K562 (cell line): ENCODE data around the gene RING1. TPM values are rescaled to one million over a fixed set of nuclear protein-coding genes. Genes with fewer than 3 reads are reported as not detected.
A peak's percentile ranks its signal among the peaks of the same experiment; 100 is the strongest.

Source experiments
- ATAC-seq: fragments of 200-7000 bp; cut with Tn5 transposase; 3 replicates; pipeline ENCODE4 v1.9.1; 2020; ENCODE audit warnings: moderate library complexity
- BruUV-seq: library from RNA; stranded (reverse); fragments of 400-500 nt; replicated peaks from 2 replicates; lab custom pipeline; 2021; lab: Mats Ljungman, UMichigan
- CTCF ChIA-PET: fragments of 300-600 bp; formaldehyde crosslinking; extraction: SDS; loops from one replicate; lab custom pipeline; 2021; ENCODE audit warnings: low intra/inter-chr PET ratio; lab: Yijun Ruan, JAX
- POLR2A ChIA-PET: fragments of 300-600, 350-650 bp; sonication (Branson Sonifier 250); formaldehyde crosslinking; extraction: SDS; loops from one replicate; lab custom pipeline; 2021; ENCODE audit warnings: antibody characterized with exemption, inconsistent platforms; lab: Yijun Ruan, JAX
- DNase-seq, 4 experiments: peaks; one replicate each; pipeline versions ENCODE4 v3.0.0 to v3.0.0-alpha.2; 2011 to 2018; ENCODE audit warnings: low spot score in 3 of 4, mixed read lengths in 3 of 4; ENCODE audit errors: extremely low read depth in 1 of 4
- FAIRE-seq: peaks from 2 replicates; lab custom pipeline; 2011; peaks lifted over from hg19 to GRCh38; lab: Jason Lieb, UNC
- H2AFZ ChIP-seq: 2 replicates; pipeline ENCODE4 v1.6.0; 2011; ENCODE audit warnings: low read depth, low read length, control low read depth, inconsistent platforms
- H3K27ac ChIP-seq: fragments of 200-600 bp; 3 replicates; pipeline ENCODE4 v1.8.0; 2011; ENCODE audit warnings: low read depth, mild to moderate bottlenecking, control low read depth, inconsistent platforms, low read length, moderate library complexity, mixed read lengths; ENCODE audit errors: extremely low read depth
- H3K27me3 ChIP-seq, 2 experiments: fragments of 300-600 bp in 1 of 2; 2 replicates in 1 of 2; 3 replicates in 1 of 2; pipeline versions ENCODE4 v1.6.0 to v1.8.0; 2011; ENCODE audit warnings: inconsistent platforms in 2 of 2, low read length in 2 of 2, mild to moderate bottlenecking in 1 of 2, mixed read lengths in 1 of 2, moderate library complexity in 1 of 2; ENCODE audit not compliant: control insufficient read depth in 2 of 2, insufficient read depth in 2 of 2
- H3K36me3 ChIP-seq: fragments of 300-600 bp; 3 replicates; pipeline ENCODE4 v1.8.0; 2011; ENCODE audit warnings: mild to moderate bottlenecking, low read length, inconsistent platforms; ENCODE audit not compliant: control insufficient read depth, insufficient read depth
- H3K4me1 ChIP-seq, 2 experiments: fragments of 200-600 bp in 1 of 2; replicated peaks in 1 of 2; 2 replicates in 1 of 2; 3 replicates in 1 of 2; pipeline versions ENCODE4 v1.5.1 to v1.8.0; 2011; ENCODE audit warnings: inconsistent platforms in 2 of 2, low read length in 2 of 2, mild to moderate bottlenecking in 1 of 2, mixed read lengths in 1 of 2, moderate library complexity in 1 of 2; ENCODE audit not compliant: control insufficient read depth in 2 of 2, insufficient read depth in 2 of 2
- H3K4me2 ChIP-seq: 2 replicates; pipeline ENCODE4 v1.6.1; 2011; ENCODE audit warnings: low read length, control low read depth, inconsistent platforms, mixed read lengths; ENCODE audit not compliant: insufficient read depth
- H3K4me3 ChIP-seq: fragments of 200-600 bp; sonication (generic), shearing (Covaris generic); 2 replicates; pipeline ENCODE4 v1.5.1; 2016; ENCODE audit warnings: control low read depth, inconsistent platforms
- H3K79me2 ChIP-seq: fragments of 200-600 bp; 3 replicates; pipeline ENCODE4 v1.8.0; 2011; ENCODE audit warnings: low read length, inconsistent platforms; ENCODE audit not compliant: control insufficient read depth, insufficient read depth
- H3K9ac ChIP-seq, 2 experiments: 2 replicates each; pipeline versions ENCODE4 v1.6.0 to v1.6.1; 2011; ENCODE audit warnings: low read depth in 2 of 2, low read length in 2 of 2, control low read depth in 1 of 2, inconsistent platforms in 1 of 2, mild to moderate bottlenecking in 1 of 2, mixed read lengths in 1 of 2; ENCODE audit not compliant: insufficient read depth in 1 of 2
- H3K9me1 ChIP-seq: one replicate; pipeline ENCODE4 v1.6.0; 2011; ENCODE audit warnings: inconsistent platforms, mild to moderate bottlenecking, low read length, moderate library complexity; ENCODE audit not compliant: control insufficient read depth, insufficient read depth
- H3K9me3 ChIP-seq: replicated peaks from 2 replicates; pipeline ENCODE4 v1.5.1; 2011; ENCODE audit warnings: low read depth, low read length, inconsistent platforms; ENCODE audit not compliant: control insufficient read depth, insufficient read depth
- H4K20me1 ChIP-seq: replicated peaks from 2 replicates; pipeline ENCODE4 v1.6.1; 2011; ENCODE audit warnings: low read length, inconsistent platforms, mixed read lengths; ENCODE audit not compliant: control insufficient read depth, insufficient read depth
- CAMTA2 ChIP-seq: fragments of 250-450 bp; sonication (Bioruptor Pico); conservative IDR thresholded peaks from 2 replicates; pipeline ENCODE4 v1.5.1; 2022
- CBX8 ChIP-seq: fragments of 200-600 bp; sonication (generic); IDR thresholded peaks from 2 replicates; pipeline ENCODE4 v1.6.1; 2012; ENCODE audit warnings: borderline replicate concordance, mixed run types, low read depth, mild to moderate bottlenecking, moderate library complexity, mixed read lengths, low read length, control low read depth, inconsistent platforms; ENCODE audit not compliant: poor library complexity, severe bottlenecking; ENCODE audit errors: extremely low read depth
- DNMT1 ChIP-seq: fragments of 450-650 bp; IDR thresholded peaks from 2 replicates; pipeline ENCODE4 v1.6.1; 2016; ENCODE audit warnings: antibody characterized with exemption, mild to moderate bottlenecking
- ELF1 ChIP-seq: fragments of 200-800 bp; sonication (Bioruptor generic); IDR thresholded peaks from 2 replicates; pipeline ENCODE4 v1.6.1; 2016; ENCODE audit warnings: missing genetic modification characterization, missing compliant biosample characterization
- JUNB ChIP-seq: fragments of 450-650 bp; formaldehyde crosslinking; conservative IDR thresholded peaks from 2 replicates; pipeline ENCODE4 v1.4.0; 2020; ENCODE audit warnings: mild to moderate bottlenecking
- LEF1 ChIP-seq: fragments of 450-650 bp; IDR thresholded peaks from 2 replicates; pipeline ENCODE4 v1.6.1; 2016; ENCODE audit warnings: mild to moderate bottlenecking
- NR2C2 ChIP-seq, 2 experiments: fragments of 200-800 bp in 1 of 2; sonication (Bioruptor generic) in 1 of 2; sonication (generic) in 1 of 2; formaldehyde crosslinking in 1 of 2; IDR thresholded peaks; 2 replicates each; pipeline versions ENCODE4 v1.6.1 to v1.8.0; 2016 to 2022; ENCODE audit warnings: mild to moderate bottlenecking in 1 of 2, missing compliant biosample characterization in 1 of 2, missing genetic modification characterization in 1 of 2, missing genetic modification reagents in 1 of 2
- POLR2G ChIP-seq: fragments of 200-400 bp; formaldehyde crosslinking; IDR thresholded peaks from 2 replicates; pipeline ENCODE4 v1.6.1; 2017; ENCODE audit warnings: low read depth, mild to moderate bottlenecking, antibody characterized with exemption, low read length, moderate library complexity
- RAD51 ChIP-seq: fragments of 450-650 bp; IDR thresholded peaks from 2 replicates; pipeline ENCODE4 v1.7.1; 2016; ENCODE audit warnings: low read depth, mild to moderate bottlenecking, borderline replicate concordance
- RBFOX2 ChIP-seq: fragments of 200-400 bp; formaldehyde crosslinking; IDR thresholded peaks from 2 replicates; pipeline ENCODE4 v1.6.1; 2017; ENCODE audit warnings: low read depth, mild to moderate bottlenecking, low read length, moderate library complexity
- XRCC5 ChIP-seq: fragments of 200-400 bp; formaldehyde crosslinking; IDR thresholded peaks from 2 replicates; pipeline ENCODE4 v1.6.1; 2017; ENCODE audit warnings: low read depth, mild to moderate bottlenecking, low read length
- ZNF507 ChIP-seq: conservative IDR thresholded peaks from 2 replicates; pipeline ENCODE4 v1.6.1; 2017; ENCODE audit warnings: missing genetic modification characterization, missing compliant biosample characterization
- WGBS: fragments of 100-300 bp; shearing (Covaris generic); methylation state at CpG from one replicate; pipeline ENCODE4 v1.1.6; 2016; ENCODE audit warnings: low coverage, mixed read lengths; ENCODE audit not compliant: insufficient coverage; ENCODE audit errors: missing lambda C conversion rate; 5-methylcytosine and 5-hydroxymethylcytosine counted together
- in situ Hi-C: fragments of 300-500 bp; cut with MboI; formaldehyde crosslinking; loops from 4 replicates; pipeline ENCODE4 v1.15.0; 2018; ENCODE audit warnings: inconsistent platforms, mixed read lengths
- intact Hi-C: fragments of 100-400 bp; cut with micrococcal nuclease; formaldehyde crosslinking; loops from 2 replicates; pipeline ENCODE4 v1.14.2; 2022
- polyA plus RNA-seq, 8 experiments: library from polyadenylated mRNA; depleted of rRNA in 4 of 8; stranded (reverse) in 5 of 8; unstranded in 3 of 8; fragments of >200 nt; fragmentation: Nextera tagmentation in 2 of 8; fragmentation: Illumina TruSeq in 1 of 8; extraction: Ambion mirVana in 2 of 8; extraction: Trizol in 1 of 8; gene quantifications; 2 replicates each; pipeline versions ENCODE4 v1.2.1 to v1.2.3, GENCODE V29; 2011 to 2014; ENCODE audit warnings: inconsistent platforms in 1 of 8, missing spikeins in 1 of 8
- total RNA-seq, 7 experiments: library from RNA; depleted of rRNA in 6 of 7; stranded (reverse); fragments of >200 nt in 6 of 7; fragmentation: Illumina TruSeq in 2 of 7; extraction: Trizol in 2 of 7; gene quantifications; 2 replicates each; pipeline versions ENCODE4 v1.2.1 to v1.2.3, GENCODE V29; 2011 to 2021; ENCODE audit warnings: low replicate concordance in 1 of 7
- TF ChIP-seq, protein P1 (sequence below): fragments of 250-450 bp; sonication (Bioruptor Pico); IDR thresholded peaks from 2 replicates; pipeline ENCODE4 v1.6.1; 2021; ENCODE audit warnings: mild to moderate bottlenecking

RING1 gene
- total and polyA plus RNA-seq, 9 of the 15 experiments (the other 6 are each of a cell fraction or from before 2014, with no cell fraction given), result 4.2 to 59.1 (median 36.9) TPM

DNA sequence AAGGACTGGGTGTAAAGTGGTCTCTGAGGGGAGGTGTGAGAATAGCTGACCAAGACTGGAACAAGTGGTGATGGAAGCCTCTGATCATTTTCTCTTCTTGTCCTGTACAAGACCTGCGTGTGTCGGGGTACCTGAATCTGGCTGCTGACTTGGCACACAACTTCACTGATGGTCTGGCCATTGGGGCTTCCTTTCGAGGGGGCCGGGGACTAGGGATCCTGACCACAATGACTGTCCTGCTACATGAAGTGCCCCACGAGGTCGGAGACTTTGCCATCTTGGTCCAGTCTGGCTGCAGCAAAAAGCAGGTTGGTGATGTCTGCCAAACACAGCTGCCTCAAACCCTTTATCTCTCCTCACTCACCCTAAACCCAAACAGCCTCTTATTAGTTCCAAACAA is 5.5 kb upstream of the RING1 start:
- H2AFZ ChIP-seq, result no peak overlapping the region
- H3K9ac ChIP-seq, result peak overlapping the region; percentile 41 to 100; a peak in 3 of 4 replicates
- POLR2A ChIA-PET, result interaction anchor here (0.6 to 1.8 kb wide), 5 partner anchors 8 to 113 kb away, joined by 3 to 9 read pairs (median 4); no protein-coding TSS in a partner anchor
- no peaks in the 10 kb centered on the region for H3K27me3 ChIP-seq
- in situ Hi-C loops, result no loop called here
- peaks cover 47 to 67% of the 10 kb centered on the region in 2 experiments for H3K4me1 ChIP-seq
- ATAC-seq, result no peak
- peak overlapping the region; percentile 100 for H3K4me2 ChIP-seq
- H3K9me1 ChIP-seq, result peaks cover 3% of the 10 kb centered on the region
- no peaks in the 10 kb centered on the region for H3K9me3 ChIP-seq
- 79% methylated on average over 6 of the region's 6 CpGs for WGBS
- peaks cover 36% of the 10 kb centered on the region for H3K36me3 ChIP-seq
- H3K4me3 ChIP-seq, result peak overlapping the region; percentile 65
- intact Hi-C loops, result loop anchor here (5.0 kb wide), 1 partner anchor 1070 kb away; the partner anchor contains the start of gene FKBPL
- peaks cover 76% of the 10 kb centered on the region for H3K79me2 ChIP-seq
- CTCF ChIA-PET, result no interaction called here
- peak overlapping the region; percentile 99; the same call in 1 of the 3 replicates for H3K27ac ChIP-seq
- TF ChIP-seq LEF1 (no peak), JUNB (CRISPR knock-in tag) (no peak), RBFOX2 (peak; percentile 55; the same call in 1 of the 2 replicates), XRCC5 (no peak), ELF1 (tag) (no peak), CAMTA2 (CRISPR knock-in tag) (no peak), CBX8 (no peak), NR2C2 (CRISPR knock-in tag; IDR thresholded peaks at IDR 0.05) (no peak), NR2C2 (tag; IDR thresholded peaks at IDR 0.05) (no peak), DNMT1 (no peak), RAD51 (no peak), POLR2G (0 out of 2 replicates have a peak, but pooled peaks have one; percentile 14), ZNF507 (tag) (no peak)
- TF ChIP-seq, protein P1, sequence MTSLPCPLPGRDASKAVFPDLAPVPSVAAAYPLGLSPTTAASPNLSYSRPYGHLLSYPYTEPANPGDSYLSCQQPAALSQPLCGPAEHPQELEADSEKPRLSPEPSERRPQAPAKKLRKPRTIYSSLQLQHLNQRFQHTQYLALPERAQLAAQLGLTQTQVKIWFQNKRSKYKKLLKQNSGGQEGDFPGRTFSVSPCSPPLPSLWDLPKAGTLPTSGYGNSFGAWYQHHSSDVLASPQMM (CRISPR knock-in tag), result no peak
- DNase-seq, result no peak
- no TSS peak for BruUV-seq
- no peak for FAIRE-seq
- peaks cover 17% of the 10 kb centered on the region for H4K20me1 ChIP-seq
